Measurements from ENCODE around the gene LHFPL3.

Gene LHFPL3

GRCh38 chr7:104469166-104469820 lies 140.9 kb downstream of the LHFPL3 start:
- in situ Hi-C loops (cut with HindIII; ENCODE audit: low sequenced_read_pairs) = no loop called here

- in situ Hi-C loops (cut with HindIII; ENCODE audit: low sequenced_read_pairs) = no loop called here
Observed at GRCh38 chr7:104480529-104480928, 152.1 kb downstream of the LHFPL3 start.

GRCh38 chr7:104482362-104483037 lies 154.1 kb downstream of the LHFPL3 start:
- in situ Hi-C loops (cut with HindIII; ENCODE audit: low sequenced_read_pairs) = no loop called here

- in situ Hi-C loops (cut with HindIII; ENCODE audit: low sequenced_read_pairs) = no loop called here
Observed at GRCh38 chr7:104486931-104487330, 158.5 kb downstream of the LHFPL3 start.

GRCh38 chr7:104487642-104488041 lies 159.2 kb downstream of the LHFPL3 start:
- in situ Hi-C loops (cut with HindIII; ENCODE audit: low sequenced_read_pairs) = no loop called here

- in situ Hi-C loops (cut with HindIII; ENCODE audit: low sequenced_read_pairs) = no loop called here
Observed at GRCh38 chr7:104497379-104497967, 169.1 kb downstream of the LHFPL3 start.

GRCh38 chr7:104499975-104500374 lies 171.6 kb downstream of the LHFPL3 start:
- in situ Hi-C loops (cut with HindIII; ENCODE audit: low sequenced_read_pairs) = no loop called here

GRCh38 chr7:104509874-104510273 lies 181.5 kb downstream of the LHFPL3 start:
- in situ Hi-C loops (cut with HindIII; ENCODE audit: low sequenced_read_pairs) = no loop called here

- in situ Hi-C loops (cut with HindIII; ENCODE audit: low sequenced_read_pairs) = loop anchor here (5.0 kb wide), 1 partner anchor 73 kb away; no protein-coding TSS in a partner anchor
Observed at GRCh38 chr7:104524853-104525252, 196.4 kb downstream of the LHFPL3 start.

GRCh38 chr7:104528142-104528541 lies 199.7 kb downstream of the LHFPL3 start:
- in situ Hi-C loops (cut with HindIII; ENCODE audit: low sequenced_read_pairs) = loop anchor here (5.0 kb wide), 1 partner anchor 76 kb away; no protein-coding TSS in a partner anchor

- in situ Hi-C loops (cut with HindIII; ENCODE audit: low sequenced_read_pairs) = loop anchor here (5.0 kb wide), 1 partner anchor 77 kb away; no protein-coding TSS in a partner anchor
Observed at GRCh38 chr7:104529567-104529966, 201.2 kb downstream of the LHFPL3 start.

GRCh38 chr7:104530251-104530650 lies 201.8 kb downstream of the LHFPL3 start:
- in situ Hi-C loops (cut with HindIII; ENCODE audit: low sequenced_read_pairs) = no loop called here

- in situ Hi-C loops (cut with HindIII; ENCODE audit: low sequenced_read_pairs) = no loop called here
Observed at GRCh38 chr7:104534149-104534548, 205.7 kb downstream of the LHFPL3 start.

GRCh38 chr7:104535841-104536240 lies 207.4 kb downstream of the LHFPL3 start:
- in situ Hi-C loops (cut with HindIII; ENCODE audit: low sequenced_read_pairs) = no loop called here

GRCh38 chr7:104536956-104537355 lies 208.6 kb downstream of the LHFPL3 start:
- in situ Hi-C loops (cut with HindIII; ENCODE audit: low sequenced_read_pairs) = no loop called here

GRCh38 chr7:104538152-104538551 lies 209.7 kb downstream of the LHFPL3 start:
- in situ Hi-C loops (cut with HindIII; ENCODE audit: low sequenced_read_pairs) = no loop called here

- in situ Hi-C loops (cut with HindIII; ENCODE audit: low sequenced_read_pairs) = no loop called here
Observed at GRCh38 chr7:104541897-104542296, 213.5 kb downstream of the LHFPL3 start.

GRCh38 chr7:104548861-104549260 lies 220.5 kb downstream of the LHFPL3 start:
- in situ Hi-C loops (cut with HindIII; ENCODE audit: low sequenced_read_pairs) = no loop called here

- in situ Hi-C loops (cut with HindIII; ENCODE audit: low sequenced_read_pairs) = no loop called here
Observed at GRCh38 chr7:104550362-104550761, 222.0 kb downstream of the LHFPL3 start.

- in situ Hi-C loops (cut with HindIII; ENCODE audit: low sequenced_read_pairs) = no loop called here
Observed at GRCh38 chr7:104551226-104551625, 222.8 kb downstream of the LHFPL3 start.

- in situ Hi-C loops (cut with HindIII; ENCODE audit: low sequenced_read_pairs) = no loop called here
Observed at GRCh38 chr7:104552102-104552501, 223.7 kb downstream of the LHFPL3 start.

GRCh38 chr7:104553074-104553473 lies 224.7 kb downstream of the LHFPL3 start:
- in situ Hi-C loops (cut with HindIII; ENCODE audit: low sequenced_read_pairs) = no loop called here

Measured in endothelial cell of hepatic sinusoid (primary cell).